Keratinocyte (primary cell): ENCODE results near the gene TOP1. TPM values are rescaled to one million over a fixed set of nuclear protein-coding genes. Genes with fewer than 3 reads are reported as not detected.

ENCODE experiments used
- DNase-seq: peaks from one replicate; pipeline ENCODE4 v3.0.0-alpha.2; 2011; ENCODE audit warnings: low read depth, missing footprints, low spot score
- FAIRE-seq: peaks from 2 replicates; lab custom pipeline; 2011; peaks lifted over from hg19 to GRCh38; lab: Jason Lieb, UNC
- H2AFZ ChIP-seq: 2 replicates; pipeline ENCODE4 v1.6.0; 2012; ENCODE audit warnings: low read length, control low read depth, inconsistent platforms; ENCODE audit not compliant: control insufficient read depth
- H3K27ac ChIP-seq: 2 replicates; pipeline ENCODE4 v1.5.1; 2011; ENCODE audit warnings: low read length; ENCODE audit not compliant: control insufficient read depth, insufficient read depth
- H3K27me3 ChIP-seq: 3 replicates; pipeline ENCODE4 v1.6.0; 2011; ENCODE audit warnings: low read length; ENCODE audit not compliant: control insufficient read depth, insufficient read depth; ENCODE audit errors: extremely low read depth
- H3K36me3 ChIP-seq, 2 experiments: 2 replicates in 1 of 2; 3 replicates in 1 of 2; pipeline ENCODE4 v1.5.1; 2011; ENCODE audit warnings: low read length in 2 of 2, mild to moderate bottlenecking in 1 of 2; ENCODE audit not compliant: control insufficient read depth in 2 of 2, insufficient read depth in 2 of 2; ENCODE audit errors: extremely low read depth in 1 of 2
- H3K4me1 ChIP-seq: 3 replicates; pipeline ENCODE4 v1.5.1; 2011; ENCODE audit warnings: low read length; ENCODE audit not compliant: control insufficient read depth, insufficient read depth; ENCODE audit errors: extremely low read depth
- H3K4me2 ChIP-seq: 3 replicates; pipeline ENCODE4 v1.6.0; 2011; ENCODE audit warnings: low read depth, low read length; ENCODE audit not compliant: control insufficient read depth, insufficient read depth; ENCODE audit errors: extremely low read depth
- H3K4me3 ChIP-seq, 3 experiments: fragments of 200-600 bp in 1 of 3; sonication (generic) in 1 of 3; 2 replicates in 2 of 3; 3 replicates in 1 of 3; pipeline ENCODE4 v1.5.1; 2011 to 2016; ENCODE audit warnings: low read length in 3 of 3, mild to moderate bottlenecking in 3 of 3, control low read depth in 2 of 3, inconsistent platforms in 1 of 3, low read depth in 1 of 3, mixed read lengths in 1 of 3, mixed run types in 1 of 3, moderate library complexity in 1 of 3; ENCODE audit not compliant: control insufficient read depth in 2 of 3, insufficient read depth in 2 of 3; ENCODE audit errors: extremely low read depth in 1 of 3
- H3K79me2 ChIP-seq: 2 replicates; pipeline ENCODE4 v1.6.0; 2012; ENCODE audit warnings: low read length; ENCODE audit not compliant: control insufficient read depth, insufficient read depth
- H3K9ac ChIP-seq: 3 replicates; pipeline ENCODE4 v1.6.0; 2011; ENCODE audit warnings: low read length; ENCODE audit not compliant: control insufficient read depth, insufficient read depth; ENCODE audit errors: extremely low read depth
- H3K9me1 ChIP-seq: 3 replicates; pipeline ENCODE4 v1.6.0; 2011; ENCODE audit warnings: low read length; ENCODE audit not compliant: control insufficient read depth, insufficient read depth; ENCODE audit errors: extremely low read depth
- H3K9me3 ChIP-seq: 2 replicates; pipeline ENCODE4 v1.5.1; 2012; ENCODE audit warnings: low read depth, low read length; ENCODE audit not compliant: control insufficient read depth
- H4K20me1 ChIP-seq: 3 replicates; pipeline ENCODE4 v1.6.0; 2011; ENCODE audit warnings: low read length; ENCODE audit not compliant: control insufficient read depth, insufficient read depth; ENCODE audit errors: extremely low read depth
- CTCF ChIP-seq, 3 experiments: IDR thresholded peaks in 1 of 3; conservative IDR thresholded peaks in 1 of 3; optimal IDR thresholded peaks in 1 of 3; 2 replicates in 2 of 3; 3 replicates in 1 of 3; pipeline versions ENCODE3 to v1.5.1; 2011; ENCODE audit warnings: low read length in 3 of 3, mild to moderate bottlenecking in 3 of 3, moderate library complexity in 2 of 3, control low read depth in 1 of 3, inconsistent platforms in 1 of 3; ENCODE audit not compliant: insufficient read depth in 2 of 3; ENCODE audit errors: extremely low read depth in 1 of 3
- EZH2 ChIP-seq: IDR thresholded peaks from one replicate; pipeline ENCODE4 v1.6.1; 2012; ENCODE audit warnings: inconsistent platforms, mild to moderate bottlenecking, low read length, moderate library complexity
- dilution Hi-C: fragments of 300-500 bp; cut with MboI; formaldehyde crosslinking; loops from one replicate; pipeline ENCODE4 v1.7.0; 2020; ENCODE audit warnings: low sequenced_read_pairs; ENCODE audit not compliant: extremely low pct_ligation_motif_present
- polyA plus RNA-seq, 5 experiments: library from polyadenylated mRNA; depleted of rRNA in 3 of 5; stranded (reverse) in 3 of 5; stranded (forward) in 1 of 5; unstranded in 1 of 5; fragments of >200 nt; gene quantifications; 1 replicate in 1 of 5; 2 replicates in 3 of 5; 3 replicates in 1 of 5; pipeline versions ENCODE4 v1.2.1 to v1.2.3, GENCODE V29; 2011 to 2012; ENCODE audit warnings: missing spikeins in 2 of 5, low read depth in 1 of 5, low replicate concordance in 1 of 5

The TOP1 gene
- polyA plus RNA-seq, 1 donor (not counting 4 experiments of a cell fraction or from before 2014, with no cell fraction given): 25.2 TPM

GRCh38 chr20:41085606-41086005 is 57.0 kb downstream of the TOP1 start:
- H3K4me3 ChIP-seq: no peak overlapping the region
- H3K9me1 ChIP-seq: no peaks in the 10 kb centered on the region
- no peaks in the 10 kb centered on the region for H4K20me1 ChIP-seq
- H3K79me2 ChIP-seq: peaks cover 3% of the 10 kb centered on the region
- no peak overlapping the region for H3K4me2 ChIP-seq
- TF ChIP-seq EZH2: no peak
- no peak for TF ChIP-seq CTCF (optimal IDR thresholded peaks at IDR 0.05 in 1 of 3, IDR thresholded peaks at IDR 0.05 in 1 of 3, conservative IDR thresholded peaks at IDR 0.05 in 1 of 3; ENCODE audit: extremely low read depth in 1 of 3, insufficient read depth in 2 of 3, low read length in 3 of 3)
- H3K36me3 ChIP-seq: peaks cover 11 to 38% of the 10 kb centered on the region in 2 experiments
- peaks cover 10% of the 10 kb centered on the region for H3K4me1 ChIP-seq
- no peak overlapping the region for H3K27ac ChIP-seq
- no peak overlapping the region for H2AFZ ChIP-seq
- DNase-seq (no peak), FAIRE-seq (no peak)
- dilution Hi-C loops: no loop called here
- no peak overlapping the region for H3K9ac ChIP-seq
- no peaks in the 10 kb centered on the region for H3K9me3 ChIP-seq
- H3K27me3 ChIP-seq: no peaks in the 10 kb centered on the region

GRCh38 chr20:41086402-41087324 is 58.0 kb downstream of the TOP1 start:
- H4K20me1 ChIP-seq: no peaks in the 10 kb centered on the region
- H3K4me1 ChIP-seq: peaks cover 10% of the 10 kb centered on the region
- peaks cover 3% of the 10 kb centered on the region for H3K79me2 ChIP-seq
- dilution Hi-C loops: no loop called here
- H3K27ac ChIP-seq: no peak overlapping the region
- H3K27me3 ChIP-seq: no peaks in the 10 kb centered on the region
- H3K36me3 ChIP-seq: peaks cover 7 to 35% of the 10 kb centered on the region in 2 experiments
- H3K9ac ChIP-seq: no peak overlapping the region
- H2AFZ ChIP-seq: no peak overlapping the region
- DNase-seq (no peak), FAIRE-seq (no peak)
- no peak overlapping the region for H3K4me2 ChIP-seq
- TF ChIP-seq CTCF (optimal IDR thresholded peaks at IDR 0.05 in 1 of 3, IDR thresholded peaks at IDR 0.05 in 1 of 3, conservative IDR thresholded peaks at IDR 0.05 in 1 of 3; ENCODE audit: extremely low read depth in 1 of 3, insufficient read depth in 2 of 3, low read length in 3 of 3) (no peak), EZH2 (no peak)
- H3K9me3 ChIP-seq: no peaks in the 10 kb centered on the region
- H3K4me3 ChIP-seq: no peak overlapping the region
- H3K9me1 ChIP-seq: no peaks in the 10 kb centered on the region
